Panc1 (cell line): Measurements from ENCODE around the gene MS4A10. TPM values are rescaled to one million over a fixed set of nuclear protein-coding genes. Genes with fewer than 3 reads are reported as not detected.

ENCODE experiments used
- ATAC-seq: fragments of 200-7000 bp; cut with Tn5 transposase; 2 replicates; pipeline ENCODE4 v1.9.1; 2020; ENCODE audit warnings: mild to moderate bottlenecking, moderate library complexity
- BruUV-seq: library from RNA; stranded (reverse); fragments of 400-500 nt; replicated peaks from 2 replicates; lab custom pipeline; 2021; lab: Mats Ljungman, UMichigan
- CTCF ChIA-PET: fragments of 300-600 bp; sonication (Branson Sonifier 250); formaldehyde crosslinking; loops from one replicate; lab custom pipeline; 2022; ENCODE audit warnings: antibody characterized with exemption; lab: Charles Lee
- POLR2A ChIA-PET: fragments of 300-600 bp; sonication (Branson Sonifier 250); formaldehyde crosslinking; loops from one replicate; lab custom pipeline; 2022; ENCODE audit warnings: antibody characterized with exemption; lab: Charles Lee
- DNase-seq: peaks from one replicate; pipeline ENCODE4 v3.0.0-alpha.2; 2010; ENCODE audit warnings: low read depth, low spot score
- H3K27ac ChIP-seq: 2 replicates; pipeline ENCODE4 v1.5.1; 2011; ENCODE audit warnings: mild to moderate bottlenecking, low read length, inconsistent platforms
- H3K27me3 ChIP-seq: fragments of 200-500 bp; sonication (Bioruptor generic); 2 replicates; pipeline ENCODE4 v1.6.0; 2014; ENCODE audit warnings: low read length, inconsistent platforms; ENCODE audit not compliant: control insufficient read depth, insufficient read depth
- H3K36me3 ChIP-seq: fragments of 200-500 bp; sonication (Bioruptor generic); 2 replicates; pipeline ENCODE4 v1.5.1; 2014; ENCODE audit warnings: inconsistent platforms, mild to moderate bottlenecking, low read length, moderate library complexity; ENCODE audit not compliant: control insufficient read depth, insufficient read depth
- H3K4me1 ChIP-seq: 2 replicates; pipeline ENCODE4 v1.5.1; 2011; ENCODE audit warnings: inconsistent platforms, mild to moderate bottlenecking, low read length, moderate library complexity; ENCODE audit not compliant: control insufficient read depth, insufficient read depth
- H3K4me3 ChIP-seq, 2 experiments: 2 replicates each; pipeline ENCODE4 v1.5.1; 2011 to 2012; ENCODE audit warnings: low read depth in 2 of 2, low read length in 2 of 2, mild to moderate bottlenecking in 2 of 2, inconsistent platforms in 1 of 2, moderate library complexity in 1 of 2
- H3K9me3 ChIP-seq: fragments of 200-500 bp; sonication (Bioruptor generic); 2 replicates; pipeline ENCODE4 v1.5.1; 2014; ENCODE audit warnings: low read depth, mild to moderate bottlenecking, inconsistent platforms, low read length, moderate library complexity; ENCODE audit not compliant: control insufficient read depth, insufficient read depth
- CTCF ChIP-seq: fragments of 450-650 bp; IDR thresholded peaks from 2 replicates; pipeline ENCODE4 v1.5.1; 2017; ENCODE audit warnings: mild to moderate bottlenecking
- POLR2AphosphoS5 ChIP-seq: IDR thresholded peaks from 2 replicates; pipeline ENCODE4 v1.6.1; 2012; ENCODE audit warnings: mild to moderate bottlenecking, low read depth, low read length, moderate library complexity
- SIN3A ChIP-seq: IDR thresholded peaks from 2 replicates; pipeline ENCODE4 v1.6.1; 2012; ENCODE audit warnings: low read depth, mild to moderate bottlenecking, low read length, moderate library complexity, borderline replicate concordance; ENCODE audit not compliant: insufficient read depth
- TCF7L2 ChIP-seq: IDR thresholded peaks from 2 replicates; pipeline ENCODE4 v1.6.1; 2011; ENCODE audit warnings: mild to moderate bottlenecking, low read depth, low read length, inconsistent platforms
- in situ Hi-C: cut with HindIII; loops from 2 replicates; pipeline ENCODE4 v1.10.0; 2016; ENCODE audit warnings: low sequenced_read_pairs, low pct_unique_long_range_greater_than_20kb
- intact Hi-C: fragments of 100-400 bp; cut with micrococcal nuclease; formaldehyde crosslinking; loops from one replicate; pipeline ENCODE4 v1.10.0; 2022; ENCODE audit not compliant: unreplicated experiment
- total RNA-seq: library from RNA; stranded (reverse); gene quantifications from one replicate; pipeline ENCODE4 v1.2.1, GENCODE V29; 2021; ENCODE audit not compliant: unreplicated experiment
- TF ChIP-seq, protein P1 (sequence below), 2 experiments: IDR thresholded peaks; 2 replicates each; pipeline ENCODE4 v1.6.1; 2011 to 2012; ENCODE audit warnings: low read depth in 2 of 2, control low read depth in 1 of 2, low read length in 1 of 2, mild to moderate bottlenecking in 1 of 2, moderate library complexity in 1 of 2; ENCODE audit not compliant: insufficient read depth in 1 of 2

Gene MS4A10
- total RNA-seq, 1 experiment from 2014 or later: not detected

DNA sequence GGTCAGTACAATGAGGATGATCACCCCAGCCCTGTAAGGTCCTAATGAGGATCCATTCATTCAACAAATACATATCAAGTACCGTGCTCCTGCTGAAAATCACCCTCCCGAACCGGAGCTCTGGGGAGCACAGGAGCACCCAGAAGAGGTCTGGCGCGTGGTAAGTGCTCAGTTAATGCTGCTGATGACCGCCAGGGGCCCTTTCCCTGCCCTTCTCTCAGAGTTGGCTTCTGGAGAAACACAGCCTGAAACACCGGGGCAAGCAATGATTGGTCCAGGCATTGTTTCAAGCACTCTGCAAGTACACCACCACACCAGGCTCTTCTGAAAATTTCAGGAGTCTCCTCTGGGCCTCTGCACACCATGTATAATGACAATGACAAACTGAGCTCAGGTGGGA lies 53.0 kb downstream of the MS4A10 start:
- CTCF ChIA-PET: interaction anchor here (1.8 kb wide), 1 partner anchor 49 kb away, joined by 5 read pairs; no protein-coding TSS in a partner anchor
- Histone ChIP-seq H3K27me3 (peaks cover 2% of the 10 kb centered on the region; the same call in 1 of the 2 replicates), H3K4me1 (peaks cover 6% of the 10 kb centered on the region; the same call in 1 of the 2 replicates), H3K4me3 (no peak overlapping the region), H3K27ac (no peak overlapping the region), H3K9me3 (no peaks in the 10 kb centered on the region), H3K36me3 (no peaks in the 10 kb centered on the region; the same call in 1 of the 2 replicates)
- in situ Hi-C loops (no loop called here), intact Hi-C loops (no loop called here)
- no peak for DNase-seq
- no peak for ATAC-seq
- POLR2A ChIA-PET: no interaction called here
- BruUV-seq: no TSS peak
- TF ChIP-seq CTCF (no peak), TCF7L2 (no peak), POLR2AphosphoS5 (no peak), SIN3A (no peak)
- TF ChIP-seq, protein P1, sequence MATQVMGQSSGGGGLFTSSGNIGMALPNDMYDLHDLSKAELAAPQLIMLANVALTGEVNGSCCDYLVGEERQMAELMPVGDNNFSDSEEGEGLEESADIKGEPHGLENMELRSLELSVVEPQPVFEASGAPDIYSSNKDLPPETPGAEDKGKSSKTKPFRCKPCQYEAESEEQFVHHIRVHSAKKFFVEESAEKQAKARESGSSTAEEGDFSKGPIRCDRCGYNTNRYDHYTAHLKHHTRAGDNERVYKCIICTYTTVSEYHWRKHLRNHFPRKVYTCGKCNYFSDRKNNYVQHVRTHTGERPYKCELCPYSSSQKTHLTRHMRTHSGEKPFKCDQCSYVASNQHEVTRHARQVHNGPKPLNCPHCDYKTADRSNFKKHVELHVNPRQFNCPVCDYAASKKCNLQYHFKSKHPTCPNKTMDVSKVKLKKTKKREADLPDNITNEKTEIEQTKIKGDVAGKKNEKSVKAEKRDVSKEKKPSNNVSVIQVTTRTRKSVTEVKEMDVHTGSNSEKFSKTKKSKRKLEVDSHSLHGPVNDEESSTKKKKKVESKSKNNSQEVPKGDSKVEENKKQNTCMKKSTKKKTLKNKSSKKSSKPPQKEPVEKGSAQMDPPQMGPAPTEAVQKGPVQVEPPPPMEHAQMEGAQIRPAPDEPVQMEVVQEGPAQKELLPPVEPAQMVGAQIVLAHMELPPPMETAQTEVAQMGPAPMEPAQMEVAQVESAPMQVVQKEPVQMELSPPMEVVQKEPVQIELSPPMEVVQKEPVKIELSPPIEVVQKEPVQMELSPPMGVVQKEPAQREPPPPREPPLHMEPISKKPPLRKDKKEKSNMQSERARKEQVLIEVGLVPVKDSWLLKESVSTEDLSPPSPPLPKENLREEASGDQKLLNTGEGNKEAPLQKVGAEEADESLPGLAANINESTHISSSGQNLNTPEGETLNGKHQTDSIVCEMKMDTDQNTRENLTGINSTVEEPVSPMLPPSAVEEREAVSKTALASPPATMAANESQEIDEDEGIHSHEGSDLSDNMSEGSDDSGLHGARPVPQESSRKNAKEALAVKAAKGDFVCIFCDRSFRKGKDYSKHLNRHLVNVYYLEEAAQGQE (IDR thresholded peaks at IDR 0.05; ENCODE audit: insufficient read depth in 1 of 2, low read depth in 2 of 2, low read length in 1 of 2): no peak

DNA sequence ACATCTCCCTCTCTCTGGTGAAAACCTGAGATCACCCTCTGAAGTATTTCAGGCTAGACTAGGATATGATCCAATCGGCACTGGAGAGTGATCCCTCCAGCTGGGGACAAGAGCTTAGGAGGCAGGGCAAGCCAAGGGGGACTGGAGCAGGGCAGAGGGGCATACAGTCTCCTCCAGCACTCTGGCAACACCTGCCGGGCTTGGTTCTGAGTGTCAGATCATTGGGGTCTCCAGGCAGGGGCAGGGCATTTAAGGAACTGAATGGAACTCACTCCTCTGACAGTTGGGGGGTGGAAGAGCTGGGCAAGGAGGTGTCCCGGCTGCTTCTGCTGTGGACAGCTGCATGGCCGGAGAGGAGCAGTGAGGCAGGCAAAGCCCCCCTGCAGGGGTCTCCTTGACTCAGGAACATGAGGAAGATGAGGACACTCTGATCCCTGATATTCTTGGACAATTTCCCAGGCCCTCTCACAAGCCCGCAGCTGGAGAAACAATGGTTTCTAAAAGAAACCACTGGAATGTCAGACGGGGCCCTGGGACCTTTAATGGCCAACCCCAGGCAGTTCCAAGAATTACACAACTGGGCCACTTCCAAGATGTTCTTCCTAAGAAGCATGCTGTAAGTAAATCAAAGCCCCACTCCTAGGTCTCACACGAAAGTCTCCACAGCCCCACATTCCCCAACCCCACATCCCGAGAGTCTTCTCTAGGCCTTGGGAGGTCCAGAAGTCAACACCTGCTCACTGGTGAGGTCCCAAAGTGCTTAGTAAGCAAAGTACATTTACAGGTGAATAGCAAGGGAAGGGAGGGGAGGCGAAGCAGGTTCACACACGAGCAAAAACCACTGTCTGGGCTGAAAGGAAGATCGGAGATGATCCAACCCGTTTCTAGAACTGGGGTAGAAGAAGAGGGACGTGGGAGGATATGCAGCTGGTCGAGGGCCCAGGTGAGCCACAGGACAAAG lies 55.6 kb downstream of the MS4A10 start:
- ChIA-PET CTCF (interaction anchor here (0.8 kb wide), 1 partner anchor 59 kb away, joined by 3 read pairs; no protein-coding TSS in a partner anchor), POLR2A (no interaction called here)
- TF ChIP-seq SIN3A: no peak
- no peak for TF ChIP-seq TCF7L2
- TF ChIP-seq, protein P1 (IDR thresholded peaks at IDR 0.05; ENCODE audit: insufficient read depth in 1 of 2, low read depth in 2 of 2, low read length in 1 of 2): no peak
- no peak for TF ChIP-seq CTCF
- TF ChIP-seq POLR2AphosphoS5: no peak
- H3K27ac ChIP-seq: peak overlapping the region; percentile 92
- H3K36me3 ChIP-seq: no peaks in the 10 kb centered on the region; the same call in 1 of the 2 replicates
- ATAC-seq: no peak
- no TSS peak for BruUV-seq
- H3K9me3 ChIP-seq: no peaks in the 10 kb centered on the region
- no peaks in the 10 kb centered on the region; the same call in 1 of the 2 replicates for H3K27me3 ChIP-seq
- in situ Hi-C loops (no loop called here), intact Hi-C loops (no loop called here)
- no peak overlapping the region for H3K4me3 ChIP-seq
- peaks cover 25% of the 10 kb centered on the region for H3K4me1 ChIP-seq
- DNase-seq: no peak
